HG03039 (cell line): Measurements from ENCODE around the gene GCK.

Source experiments
- ATAC-seq: cut with Tn5 transposase; IDR thresholded peaks from one replicate; pipeline ENCODE4 v1.9.1; 2021; ENCODE audit warnings: mild to moderate bottlenecking, moderate library complexity; ENCODE audit not compliant: unreplicated experiment

The GCK gene

GRCh38 chr7:44158096-44158872 lies 31.0 kb downstream of the GCK start:
- no peak for ATAC-seq

- ATAC-seq, result no peak
These were observed 31.8 kb downstream of the GCK start for GRCh38 chr7:44157116-44158080.

- no peak for ATAC-seq
These were observed 32.7 kb downstream of the GCK start for GRCh38 chr7:44156453-44157010.

GRCh38 chr7:44155191-44156185 lies 33.8 kb downstream of the GCK start:
- no peak for ATAC-seq

GRCh38 chr7:44154703-44155102 lies 34.5 kb downstream of the GCK start:
- no peak for ATAC-seq

GRCh38 chr7:44153948-44154335 lies 35.3 kb downstream of the GCK start:
- ATAC-seq, result no peak

GRCh38 chr7:44152971-44153947 lies 36.0 kb downstream of the GCK start:
- ATAC-seq, result no peak

- no peak for ATAC-seq
These were observed 37.3 kb downstream of the GCK start for GRCh38 chr7:44151956-44152355.

- no peak for ATAC-seq
These were observed 38.0 kb downstream of the GCK start for GRCh38 chr7:44150966-44151941.

GRCh38 chr7:44150466-44150832 lies 38.8 kb downstream of the GCK start:
- ATAC-seq, result no peak

- ATAC-seq, result no peak
These were observed 39.4 kb downstream of the GCK start for GRCh38 chr7:44149571-44150465.

- ATAC-seq, result no peak
These were observed 40.2 kb downstream of the GCK start for GRCh38 chr7:44148961-44149536.

- no peak for ATAC-seq
These were observed 41.1 kb downstream of the GCK start for GRCh38 chr7:44148166-44148565.

- ATAC-seq, result no peak
These were observed 41.9 kb downstream of the GCK start for GRCh38 chr7:44147026-44147991.
